PC-9 (cell line): ENCODE results near the gene MYO1E. TPM values are rescaled to one million over a fixed set of nuclear protein-coding genes. Genes with fewer than 3 reads are reported as not detected.

Experiments used
- BruUV-seq: library from RNA; stranded (reverse); fragments of 400-500 nt; replicated peaks from 2 replicates; lab custom pipeline; 2021; lab: Mats Ljungman, UMichigan
- CTCF ChIA-PET: fragments of 300-600 bp; sonication (Branson Sonifier 250); formaldehyde crosslinking; loops from one replicate; lab custom pipeline; 2022; ENCODE audit warnings: antibody characterized with exemption; lab: Charles Lee
- POLR2A ChIA-PET: fragments of 300-600 bp; sonication (Branson Sonifier 250); formaldehyde crosslinking; loops from one replicate; lab custom pipeline; 2022; ENCODE audit warnings: antibody characterized with exemption; ENCODE audit not compliant: unreplicated experiment; lab: Charles Lee
- DNase-seq, 2 experiments: peaks; one replicate each; pipeline versions ENCODE4 v3.0.0 to v3.0.0-alpha.2; 2015 to 2022; ENCODE audit warnings: mixed read lengths in 1 of 2
- H2AFZ ChIP-seq: fragments of 200-600 bp; sonication (generic); 2 replicates; pipeline ENCODE4 v1.8.1; 2017; ENCODE audit warnings: antibody characterized with exemption
- H3F3A ChIP-seq: fragments of 200-600 bp; sonication (generic); 2 replicates; pipeline ENCODE4 v1.8.1; 2017; ENCODE audit warnings: antibody characterized with exemption, mild to moderate bottlenecking, low read depth; ENCODE audit not compliant: insufficient read depth
- H3K27ac ChIP-seq: fragments of 200-600 bp; sonication (generic); 2 replicates; pipeline ENCODE4 v1.6.1; 2016; ENCODE audit warnings: mixed run types
- H3K27me3 ChIP-seq: fragments of 200-600 bp; sonication (generic); 2 replicates; pipeline ENCODE4 v1.6.1; 2016; ENCODE audit warnings: low read depth, mixed run types; ENCODE audit not compliant: insufficient read depth
- H3K36me3 ChIP-seq: fragments of 200-600 bp; sonication (generic); 2 replicates; pipeline ENCODE4 v1.6.1; 2016; ENCODE audit warnings: low read depth, mixed run types
- H3K4me1 ChIP-seq: fragments of 200-600 bp; sonication (generic); replicated peaks from 2 replicates; pipeline ENCODE4 v1.6.1; 2016; ENCODE audit warnings: mixed run types; ENCODE audit not compliant: insufficient read depth
- H3K4me2 ChIP-seq: fragments of 200-600 bp; sonication (generic); 2 replicates; pipeline ENCODE4 v1.6.1; 2017; ENCODE audit warnings: mixed run types
- H3K4me3 ChIP-seq: fragments of 200-600 bp; sonication (generic); 2 replicates; pipeline ENCODE4 v1.6.1; 2016; ENCODE audit warnings: mixed run types
- H3K79me2 ChIP-seq: fragments of 200-600 bp; sonication (generic); 2 replicates; pipeline ENCODE4 v1.6.1; 2017; ENCODE audit warnings: low read depth, mixed run types
- H3K9me2 ChIP-seq: fragments of 200-600 bp; sonication (generic); 2 replicates; pipeline ENCODE4 v1.8.1; 2017; ENCODE audit warnings: mild to moderate bottlenecking; ENCODE audit not compliant: insufficient read depth
- H3K9me3 ChIP-seq: fragments of 200-600 bp; sonication (generic); 2 replicates; pipeline ENCODE4 v1.8.1; 2016; ENCODE audit warnings: low read depth; ENCODE audit not compliant: insufficient read depth
- H4K20me1 ChIP-seq: fragments of 200-600 bp; sonication (generic); 2 replicates; pipeline ENCODE4 v1.8.1; 2017; ENCODE audit not compliant: insufficient read depth
- CTCF ChIP-seq: fragments of 200-600 bp; sonication (generic); conservative IDR thresholded peaks from 2 replicates; pipeline ENCODE4 v1.6.1; 2017; ENCODE audit warnings: mixed run types, antibody characterized with exemption, mild to moderate bottlenecking, moderate library complexity
- EZH2 ChIP-seq: fragments of 200-600 bp; sonication (generic); IDR thresholded peaks from 2 replicates; pipeline ENCODE4 v1.8.0; 2017; ENCODE audit warnings: antibody characterized with exemption, low read depth
- intact Hi-C: fragments of 100-400 bp; cut with micrococcal nuclease; formaldehyde crosslinking; loops from one replicate; pipeline ENCODE4 v1.10.0; 2022; ENCODE audit not compliant: unreplicated experiment
- total RNA-seq: library from RNA; stranded (reverse); gene quantifications from 2 replicates; pipeline ENCODE4 v1.2.3, GENCODE V29; 2021

The MYO1E gene
- total RNA-seq, 1 experiment from 2014 or later, result 156 TPM

GRCh38 chr15:59157840-59158700 is 214.6 kb downstream of the MYO1E start:
- Histone ChIP-seq H2AFZ (no peak overlapping the region), H3K4me1 (no peaks in the 10 kb centered on the region), H3K4me2 (no peak overlapping the region), H3K79me2 (no peaks in the 10 kb centered on the region), H3K27ac (no peak overlapping the region), H3K4me3 (no peak overlapping the region), H3K9me3 (no peaks in the 10 kb centered on the region), H3F3A (no peaks in the 10 kb centered on the region), H3K36me3 (peaks cover 12% of the 10 kb centered on the region), H4K20me1 (no peaks in the 10 kb centered on the region), H3K27me3 (no peaks in the 10 kb centered on the region), H3K9me2 (no peaks in the 10 kb centered on the region)
- no TSS peak for BruUV-seq
- DNase-seq, result no peak
- ChIA-PET POLR2A (no interaction called here), CTCF (no interaction called here)
- TF ChIP-seq EZH2 (no peak), CTCF (no peak)
- intact Hi-C loops, result no loop called here

GRCh38 chr15:59157396-59157795 is 215.3 kb downstream of the MYO1E start:
- no peak for DNase-seq
- POLR2A ChIA-PET, result no interaction called here
- H3F3A ChIP-seq, result no peaks in the 10 kb centered on the region
- H3K4me2 ChIP-seq, result no peak overlapping the region
- intact Hi-C loops, result no loop called here
- H3K27me3 ChIP-seq, result no peaks in the 10 kb centered on the region
- H2AFZ ChIP-seq, result no peak overlapping the region
- no peaks in the 10 kb centered on the region for H3K4me1 ChIP-seq
- no peaks in the 10 kb centered on the region for H4K20me1 ChIP-seq
- H3K27ac ChIP-seq, result no peak overlapping the region
- no peak for TF ChIP-seq CTCF
- no peak for TF ChIP-seq EZH2
- H3K4me3 ChIP-seq, result no peak overlapping the region
- H3K36me3 ChIP-seq, result peaks cover 12% of the 10 kb centered on the region
- no peaks in the 10 kb centered on the region for H3K79me2 ChIP-seq
- H3K9me2 ChIP-seq, result no peaks in the 10 kb centered on the region
- H3K9me3 ChIP-seq, result no peaks in the 10 kb centered on the region
- CTCF ChIA-PET, result no interaction called here
- BruUV-seq, result no TSS peak

GRCh38 chr15:59155431-59155830 is 217.2 kb downstream of the MYO1E start:
- Histone ChIP-seq H4K20me1 (no peaks in the 10 kb centered on the region), H3K27ac (no peak overlapping the region), H3K9me3 (no peaks in the 10 kb centered on the region), H3K4me3 (no peak overlapping the region), H3K36me3 (peaks cover 12% of the 10 kb centered on the region), H3K4me2 (no peak overlapping the region), H3K27me3 (no peaks in the 10 kb centered on the region), H3K4me1 (no peaks in the 10 kb centered on the region), H3F3A (no peaks in the 10 kb centered on the region), H2AFZ (no peak overlapping the region), H3K9me2 (no peaks in the 10 kb centered on the region), H3K79me2 (no peaks in the 10 kb centered on the region)
- POLR2A ChIA-PET, result interaction anchor here (0.7 kb wide), 1 partner anchor 399 kb away, joined by 5 read pairs; no protein-coding TSS in a partner anchor
- TF ChIP-seq CTCF (no peak), EZH2 (no peak)
- DNase-seq, result no peak
- CTCF ChIA-PET, result no interaction called here
- intact Hi-C loops, result no loop called here
- no TSS peak for BruUV-seq
